Measurements from ENCODE around the gene MCM6.
"Not testable (repeated sequence)": the region's sequence is repeated elsewhere in the genome, so short reads cannot be mapped to it uniquely, and the experiment has no call there.

The MCM6 gene
- 34.3 to 266 (median 96.2) reads per million in 3 experiments for total RNA-seq

GRCh38 chr2:135876066-135876711, at the start of gene MCM6:
MCM6 (minus strand) TSS chr2:135876443; CDS start chr2:135876365, 78 bp downstream.
- DNase-seq, result peak; percentile 97

GRCh38 chr2:135925571-135925970, 49.3 kb upstream of the MCM6 start:
- DNase-seq, result no peak

- peak; percentile 52 for DNase-seq
Observed at GRCh38 chr2:135916207-135916606, 40.0 kb upstream of the MCM6 start.

- no peak for DNase-seq
Observed at GRCh38 chr2:135914485-135914884, 38.2 kb upstream of the MCM6 start.

- peak; percentile 55 for DNase-seq
Observed at GRCh38 chr2:135913727-135914365, 37.6 kb upstream of the MCM6 start.

- no peak for DNase-seq
Observed at GRCh38 chr2:135909976-135910375, 33.7 kb upstream of the MCM6 start.

- no peak for DNase-seq
Observed at GRCh38 chr2:135905679-135906078, 29.4 kb upstream of the MCM6 start.

- no peak for DNase-seq
Observed at GRCh38 chr2:135904341-135904989, 28.2 kb upstream of the MCM6 start.

GRCh38 chr2:135903650-135904049, 27.4 kb upstream of the MCM6 start:
- no peak for DNase-seq

GRCh38 chr2:135899567-135899966, 23.3 kb upstream of the MCM6 start:
- no peak for DNase-seq

DNA sequence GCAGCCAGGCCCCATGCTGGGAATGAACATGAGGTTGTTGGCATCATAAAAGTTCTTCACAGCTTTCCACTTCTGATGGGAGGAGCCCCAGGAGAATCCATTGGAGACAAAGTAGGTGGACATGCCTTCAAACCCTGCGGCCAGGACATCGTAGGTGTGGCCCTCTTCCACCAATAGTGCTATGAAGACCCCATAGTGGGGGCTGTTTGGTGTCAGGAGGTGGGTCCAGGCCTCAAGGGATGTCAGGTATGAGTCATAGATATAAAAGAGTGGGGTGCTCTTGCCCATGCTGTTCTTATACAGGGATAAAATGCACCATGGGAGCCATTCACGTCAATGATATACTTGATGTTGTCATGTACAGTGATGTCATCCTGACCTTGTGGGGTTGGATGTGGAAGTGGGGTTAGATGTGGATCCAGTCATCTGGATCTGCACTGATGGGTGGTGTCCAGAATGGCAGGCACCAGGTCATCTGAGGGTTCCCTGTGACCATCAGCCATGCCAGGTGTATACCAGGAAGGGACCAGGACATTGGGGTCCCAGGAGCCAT, 22.1 kb upstream of the MCM6 start:
- DNase-seq, result no peak

GRCh38 chr2:135894930-135895329, 18.7 kb upstream of the MCM6 start:
- DNase-seq, result no peak

DNA sequence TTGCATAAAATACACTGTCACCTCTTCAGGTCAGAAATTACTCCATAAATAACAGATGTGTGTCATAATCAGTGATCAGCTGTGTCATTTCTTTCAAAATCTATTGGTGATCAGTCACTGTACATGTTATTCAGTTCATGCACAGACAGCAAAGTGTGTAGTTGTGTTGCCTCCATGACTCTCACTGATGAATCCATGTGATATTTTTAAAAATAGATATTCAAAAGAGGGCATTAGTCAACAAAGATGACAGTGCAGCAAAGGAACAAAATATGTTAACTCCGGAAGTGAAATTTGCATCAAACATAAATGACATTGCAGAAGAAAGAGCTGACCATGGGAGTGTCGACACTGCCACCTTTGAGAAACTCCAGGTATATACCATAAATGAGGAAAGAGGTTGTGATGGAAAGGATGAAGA, 17.1 kb upstream of the MCM6 start:
- DNase-seq, result no peak

- no peak for DNase-seq
Observed at GRCh38 chr2:135890835-135891234, 14.6 kb upstream of the MCM6 start.

DNA sequence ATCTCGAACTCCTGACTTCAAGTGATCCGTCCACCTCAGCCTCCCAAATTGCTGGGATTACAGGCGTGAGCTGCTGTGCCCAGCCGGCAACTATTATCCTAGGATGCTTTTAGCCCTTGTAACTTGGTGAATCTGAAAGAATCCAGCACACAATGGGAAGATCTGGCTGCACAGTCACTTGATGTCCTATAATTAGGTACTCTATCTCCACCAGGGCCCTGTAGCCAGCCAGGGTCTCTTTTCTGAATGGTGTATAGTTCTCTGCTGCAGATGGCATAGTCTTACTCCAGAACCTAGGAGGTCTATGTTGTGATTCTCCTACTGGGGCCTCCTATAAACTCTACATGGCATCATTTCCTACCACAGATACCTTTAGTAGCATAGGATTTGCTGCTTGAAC, 13.9 kb upstream of the MCM6 start:
- DNase-seq, result no peak

DNA sequence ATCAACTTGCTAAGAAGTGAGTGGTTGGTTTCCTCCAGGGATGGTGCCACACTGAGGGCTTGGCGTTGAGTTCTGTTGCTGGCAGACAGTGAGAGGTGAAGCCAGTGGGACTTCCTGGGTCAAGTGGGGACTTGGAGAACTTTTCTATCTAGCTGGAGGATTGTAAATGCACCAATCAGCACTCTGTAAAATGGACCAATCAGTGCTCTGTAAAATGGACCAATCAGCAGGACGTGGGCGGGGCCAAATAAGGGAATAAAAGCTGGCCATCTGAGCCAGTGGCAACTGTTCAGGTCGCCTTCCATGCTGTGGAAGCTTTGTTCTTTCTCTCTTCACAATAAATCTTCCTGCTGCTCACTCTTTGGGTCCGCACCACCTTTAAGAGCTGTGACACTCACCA, 12.3 kb upstream of the MCM6 start:
- not testable (repeated sequence) for DNase-seq

- no peak for DNase-seq
Observed at GRCh38 chr2:135885709-135886108, 9.5 kb upstream of the MCM6 start.

DNA sequence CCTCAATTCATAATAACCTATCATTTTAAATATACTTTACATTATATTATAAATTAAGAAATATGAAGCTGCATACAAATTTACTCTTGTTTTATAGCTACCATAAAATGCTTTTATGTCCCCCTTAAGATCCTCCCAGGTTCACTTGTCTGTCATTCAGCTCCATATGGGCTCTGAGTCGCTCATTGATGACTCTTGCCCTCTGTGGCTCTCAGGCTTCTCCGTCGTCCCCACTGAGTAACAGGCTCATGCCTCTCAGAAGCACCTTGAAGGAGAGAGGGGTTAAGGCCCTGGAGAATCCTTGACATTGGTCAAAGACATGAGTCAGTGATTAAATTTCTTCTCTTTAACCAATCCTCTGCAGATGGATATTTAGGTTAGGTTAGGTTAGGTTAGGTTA, 6.2 kb upstream of the MCM6 start:
- DNase-seq, result no peak

- not testable (repeated sequence) for DNase-seq
Observed at GRCh38 chr2:135876770-135877169, 527 bp upstream of the MCM6 start.

GRCh38 chr2:135875491-135876065, 665 bp downstream of the MCM6 start:
- peak; percentile 79 for DNase-seq

GRCh38 chr2:135874777-135875365, 1.4 kb downstream of the MCM6 start:
- DNase-seq, result no peak

- no peak for DNase-seq
Observed at GRCh38 chr2:135870571-135870970, 5.7 kb downstream of the MCM6 start.

GRCh38 chr2:135863233-135863632, 13.0 kb downstream of the MCM6 start:
- DNase-seq, result no peak
